Small intestine (tissue), 7 donors: ENCODE data around the gene OST4. TPM values are rescaled to one million over a fixed set of nuclear protein-coding genes. Genes with fewer than 3 reads are reported as not detected.
A peak's percentile ranks its signal among the peaks of the same experiment; 100 is the strongest.

Experiments
- DNase-seq, 2 donors: peaks; one replicate each; pipeline versions ENCODE4 v3.0.0 to v3.0.0-alpha.2; 2013
- FAIRE-seq: peaks from 2 replicates; lab custom pipeline; 2012; peaks lifted over from hg19 to GRCh38; lab: Jason Lieb, UNC
- H3K27ac ChIP-seq, 3 donors: one replicate each; pipeline ENCODE4 v1.5.1; 2013; ENCODE audit warnings: low read length in 2 of 3, mild to moderate bottlenecking in 2 of 3, control low read depth in 1 of 3, inconsistent platforms in 1 of 3, low read depth in 1 of 3, moderate library complexity in 1 of 3
- H3K27me3 ChIP-seq, 3 donors: one replicate each; pipeline ENCODE4 v1.6.1; 2013; ENCODE audit warnings: low read length in 3 of 3, inconsistent platforms in 1 of 3; ENCODE audit not compliant: control insufficient read depth in 3 of 3, insufficient read depth in 3 of 3
- H3K36me3 ChIP-seq, 3 donors: one replicate each; pipeline ENCODE4 v1.6.1; 2013; ENCODE audit warnings: low read length in 3 of 3, inconsistent platforms in 1 of 3, low read depth in 1 of 3, mild to moderate bottlenecking in 1 of 3, moderate library complexity in 1 of 3; ENCODE audit not compliant: control insufficient read depth in 3 of 3, insufficient read depth in 2 of 3
- H3K4me1 ChIP-seq, 3 donors: one replicate each; pipeline ENCODE4 v1.6.1; 2013; ENCODE audit warnings: low read length in 2 of 3, inconsistent platforms in 1 of 3, low read depth in 1 of 3, mild to moderate bottlenecking in 1 of 3, moderate library complexity in 1 of 3; ENCODE audit not compliant: control insufficient read depth in 3 of 3, insufficient read depth in 2 of 3
- H3K4me3 ChIP-seq, 3 donors: one replicate each; pipeline ENCODE4 v1.5.1; 2013; ENCODE audit warnings: low read length in 3 of 3, control low read depth in 1 of 3, inconsistent platforms in 1 of 3, low read depth in 1 of 3, mild to moderate bottlenecking in 1 of 3, moderate library complexity in 1 of 3
- H3K9me3 ChIP-seq, 2 donors: one replicate each; pipeline ENCODE4 v1.6.1; 2013; ENCODE audit warnings: low read depth in 1 of 2, low read length in 1 of 2; ENCODE audit not compliant: control insufficient read depth in 2 of 2, insufficient read depth in 1 of 2
- WGBS, 3 donors: extraction: QIAGEN DNeasy Blood & Tissue Kit; methylation state at CpG; one replicate each; pipeline ENCODE4 v1.1.7; 2013; 5-methylcytosine and 5-hydroxymethylcytosine counted together
- polyA plus RNA-seq, 4 donors: library from polyadenylated mRNA; stranded (reverse) in 3 of 4; unstranded in 1 of 4; fragments of 200-250 nt in 3 of 4; fragments of 120-200 nt in 1 of 4; gene quantifications; one replicate each; pipeline versions ENCODE4 v1.2.1 to v1.2.3, GENCODE V29; 2013
- donor health status: healthy with polysubstance abuse.
- donor health status: control.
- donor health status: control.
- donor health status: Bipolar disorder and iron deficiency.
- donor health status: healthy.

The OST4 gene
- polyA plus RNA-seq, 4 donors: 319 to 477 (median 396) TPM

GRCh38 chr2:27059141-27059820, 12.2 kb downstream of the OST4 start:
- FAIRE-seq: no peak
- Histone ChIP-seq H3K4me1 (no peaks in the 10 kb centered on the region), H3K36me3 (peaks cover 2 to 43% (median 5%) of the 10 kb centered on the region in 3 donors), H3K4me3 (no peak overlapping the region), H3K9me3 (no peaks in the 10 kb centered on the region), H3K27me3 (no peaks in the 10 kb centered on the region), H3K27ac (no peak overlapping the region)
- WGBS, 3 donors: 79 to 84% (median 83%) methylated on average over 15 of the region's 15 CpGs
- DNase-seq: no peak

- Histone ChIP-seq H3K4me1 (no peaks in the 10 kb centered on the region), H3K9me3 (no peaks in the 10 kb centered on the region), H3K27ac (no peak overlapping the region), H3K27me3 (no peaks in the 10 kb centered on the region), H3K4me3 (no peak overlapping the region), H3K36me3 (peaks cover 2 to 53% (median 5%) of the 10 kb centered on the region in 3 donors)
- 81 to 85% (median 84%) methylated on average over 10 of the region's 10 CpGs for WGBS, 3 donors
- DNase-seq (no peak), FAIRE-seq (no peak)
Measured at GRCh38 chr2:27058210-27058609, 13.2 kb downstream of the OST4 start.

GRCh38 chr2:27057184-27057583, 14.3 kb downstream of the OST4 start:
- Histone ChIP-seq H3K27me3 (no peaks in the 10 kb centered on the region), H3K36me3 (peaks cover 2 to 56% (median 3%) of the 10 kb centered on the region in 3 donors), H3K9me3 (no peaks in the 10 kb centered on the region), H3K4me1 (peaks cover 0 to 3% (median 0%) of the 10 kb centered on the region in 3 donors), H3K4me3 (no peak overlapping the region), H3K27ac (no peak overlapping the region)
- DNase-seq: no peak
- WGBS, 3 donors: 89 to 96% (median 93%) methylated on average over 6 of the region's 6 CpGs
- no peak for FAIRE-seq

GRCh38 chr2:27054721-27055120, 16.7 kb downstream of the OST4 start:
- H3K9me3 ChIP-seq: no peaks in the 10 kb centered on the region
- H3K27me3 ChIP-seq: no peaks in the 10 kb centered on the region
- WGBS, 3 donors: 95 to 96% (median 96%) methylated on average over 11 of the region's 11 CpGs
- H3K36me3 ChIP-seq: peaks cover 0 to 52% (median 3%) of the 10 kb centered on the region in 3 donors
- no peak for DNase-seq
- H3K4me1 ChIP-seq: peaks cover 0 to 6% (median 0%) of the 10 kb centered on the region in 3 donors
- no peak overlapping the region for H3K27ac ChIP-seq
- no peak for FAIRE-seq
- H3K4me3 ChIP-seq: no peak overlapping the region

DNA sequence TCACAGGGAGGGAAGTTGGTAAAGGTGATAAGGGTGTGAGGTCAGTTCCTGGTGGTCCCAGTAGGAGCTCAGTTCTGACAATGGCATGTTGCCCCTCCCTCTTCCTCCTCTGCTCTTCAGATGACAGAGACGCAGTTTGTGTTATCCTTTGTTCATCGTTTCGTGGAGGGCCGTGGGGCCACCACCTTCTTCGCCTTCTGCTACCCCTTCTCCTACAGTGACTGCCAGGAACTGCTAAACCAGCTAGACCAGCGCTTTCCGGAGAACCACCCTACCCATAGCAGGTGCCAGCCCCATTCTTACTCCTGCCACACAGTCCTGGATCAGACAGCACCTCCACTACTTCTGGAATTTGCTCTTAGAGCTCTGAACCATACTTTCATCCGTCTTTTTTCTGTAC, 17.7 kb downstream of the OST4 start:
- Histone ChIP-seq H3K9me3 (no peaks in the 10 kb centered on the region), H3K4me1 (peaks cover 0 to 10% (median 0%) of the 10 kb centered on the region in 3 donors), H3K27me3 (no peaks in the 10 kb centered on the region), H3K27ac (no peak overlapping the region), H3K36me3 (peaks cover 0 to 42% (median 3%) of the 10 kb centered on the region in 3 donors), H3K4me3 (no peak overlapping the region)
- no peak for DNase-seq
- FAIRE-seq: no peak
- 88 to 90% (median 89%) methylated on average over 8 of the region's 8 CpGs for WGBS, 3 donors

DNA sequence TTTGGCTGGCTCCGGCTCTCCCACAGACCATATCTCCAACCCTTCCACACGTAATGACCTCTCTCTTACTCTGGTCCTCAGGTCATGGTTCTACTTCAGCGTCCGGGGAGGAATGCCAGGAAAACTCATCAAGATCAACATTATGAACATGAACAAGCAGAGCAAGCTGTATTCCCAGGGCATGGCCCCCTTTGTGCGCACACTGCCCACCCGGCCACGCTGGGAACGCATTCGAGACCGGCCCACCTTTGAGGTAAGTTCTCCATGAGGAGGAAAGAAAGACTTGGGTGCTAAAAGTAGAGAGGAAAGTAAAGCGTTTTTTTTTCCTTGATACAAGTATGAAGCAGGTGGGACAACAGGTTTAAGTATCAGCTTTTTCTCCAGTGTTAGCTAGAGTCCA, 18.1 kb downstream of the OST4 start:
- DNase-seq: no peak
- FAIRE-seq: no peak
- H3K4me3 ChIP-seq: no peak overlapping the region
- no peaks in the 10 kb centered on the region for H3K27me3 ChIP-seq
- H3K36me3 ChIP-seq: peaks cover 0 to 39% (median 3%) of the 10 kb centered on the region in 3 donors
- H3K4me1 ChIP-seq: peaks cover 0 to 10% (median 0%) of the 10 kb centered on the region in 3 donors
- 89 to 92% (median 89%) methylated on average over 11 of the region's 11 CpGs for WGBS, 3 donors
- no peak overlapping the region for H3K27ac ChIP-seq
- H3K9me3 ChIP-seq: no peaks in the 10 kb centered on the region

GRCh38 chr2:27051902-27052645, 19.4 kb downstream of the OST4 start:
- H3K27ac ChIP-seq: peak overlapping the region in 2 of 3 donors; percentile 92 to 94
- no peak for DNase-seq
- peak overlapping the region; percentile 78 to 85 (median 81) for H3K4me3 ChIP-seq
- peaks cover 0 to 10% (median 0%) of the 10 kb centered on the region in 3 donors for H3K4me1 ChIP-seq
- H3K36me3 ChIP-seq: peaks cover 0 to 29% (median 3%) of the 10 kb centered on the region in 3 donors
- WGBS, 3 donors: 5 to 8% (median 5%) methylated on average over 16 to 24 of the region's 24 CpGs
- no peaks in the 10 kb centered on the region for H3K27me3 ChIP-seq
- FAIRE-seq: no peak
- H3K9me3 ChIP-seq: no peaks in the 10 kb centered on the region

GRCh38 chr2:27050996-27051901, 20.2 kb downstream of the OST4 start, which contains the start of gene AGBL5:
Gene AGBL5, plus strand, starts transcription at chr2:27051668. Its CDS starts 1,291 bp downstream, at chr2:27052959.
- FAIRE-seq (no peak), DNase-seq (peak; percentile 94 to 96)
- Histone ChIP-seq H3K4me3 (peak within 1 kb of the TSS; percentile 78 to 85 (median 81)), H3K36me3 (peaks cover 0 to 29% (median 3%) of the 10 kb centered on the region in 3 donors), H3K9me3 (no peaks in the 10 kb centered on the region), H3K27ac (peak within 1 kb of the TSS; percentile 70 to 94 (median 92)), H3K4me1 (peaks cover 0 to 10% (median 0%) of the 10 kb centered on the region in 3 donors), H3K27me3 (no peaks in the 10 kb centered on the region)
- 0% methylated on average over 51 to 67 of the region's 67 CpGs for WGBS, 3 donors
